HAP-1 (cell line): ENCODE measurements around the gene CNOT1.
"Not testable (repeated sequence)": the region's sequence is repeated elsewhere in the genome, so short reads cannot be mapped to it uniquely, and the experiment has no call there.

Source experiments
- DNase-seq, 2 experiments: peaks; one replicate each; pipeline ENCODE4 v3.0.0-alpha.2; 2016 to 2020; ENCODE audit warnings: low spot score in 2 of 2
- H3K27me3 ChIP-seq: fragments of 250-450 bp; sonication (Bioruptor Pico); 2 replicates; pipeline ENCODE4 v1.5.1; 2020; ENCODE audit warnings: low read depth, mild to moderate bottlenecking, moderate library complexity
- H3K36me3 ChIP-seq: fragments of 250-450 bp; sonication (Bioruptor Pico); replicated peaks from 2 replicates; pipeline ENCODE4 v1.5.1; 2020; ENCODE audit warnings: mild to moderate bottlenecking
- H3K4me1 ChIP-seq: fragments of 250-450 bp; sonication (Bioruptor Pico); 2 replicates; pipeline ENCODE4 v1.5.1; 2020; ENCODE audit warnings: mild to moderate bottlenecking
- H3K4me3 ChIP-seq: fragments of 250-450 bp; sonication (Bioruptor Pico); 2 replicates; pipeline ENCODE4 v1.5.1; 2020; ENCODE audit warnings: mild to moderate bottlenecking, moderate library complexity
- H3K9me3 ChIP-seq: fragments of 250-450 bp; sonication (Bioruptor Pico); 2 replicates; pipeline ENCODE4 v1.5.1; 2020; ENCODE audit warnings: mild to moderate bottlenecking, moderate library complexity
- in situ Hi-C: fragments of 300-500 bp; cut with MboI; formaldehyde crosslinking; loops from 3 replicates; pipeline ENCODE4 v1.14.3; 2020; ENCODE audit warnings: low sequenced_read_pairs, inconsistent platforms, mixed read lengths

CNOT1 gene

GRCh38 chr16:58494981-58495520, 134.6 kb downstream of the CNOT1 start:
- H3K4me1 ChIP-seq = no peaks in the 10 kb centered on the region
- in situ Hi-C loops = loop anchor here (5.0 kb wide), 1 partner anchor 158 kb away; no protein-coding TSS in a partner anchor
- peak; percentile 86 to 90 for DNase-seq

GRCh38 chr16:58493756-58494431, 135.7 kb downstream of the CNOT1 start:
- in situ Hi-C loops = loop anchor here (5.0 kb wide), 1 partner anchor 157 kb away; no protein-coding TSS in a partner anchor
- Histone ChIP-seq H3K9me3 (no peaks in the 10 kb centered on the region), H3K4me3 (no peak overlapping the region), H3K36me3 (no peaks in the 10 kb centered on the region), H3K27me3 (no peaks in the 10 kb centered on the region), H3K4me1 (no peaks in the 10 kb centered on the region)
- DNase-seq = no peak

More at GRCh38 chr16:58494981-58495520, 134.6 kb downstream of the CNOT1 start:
- H3K27me3 ChIP-seq = no peaks in the 10 kb centered on the region
- no peaks in the 10 kb centered on the region for H3K9me3 ChIP-seq
- H3K4me3 ChIP-seq = no peak overlapping the region
- H3K36me3 ChIP-seq = no peaks in the 10 kb centered on the region

GRCh38 chr16:58492735-58493134, 136.9 kb downstream of the CNOT1 start:
- Histone ChIP-seq H3K4me3 (no peak overlapping the region), H3K27me3 (no peaks in the 10 kb centered on the region), H3K4me1 (no peaks in the 10 kb centered on the region; the same call in 1 of the 2 replicates), H3K9me3 (no peaks in the 10 kb centered on the region), H3K36me3 (no peaks in the 10 kb centered on the region)
- DNase-seq = peak in 1 of 2 experiments; percentile 45
- in situ Hi-C loops = loop anchor here (5.0 kb wide), 1 partner anchor 155 kb away; no protein-coding TSS in a partner anchor

GRCh38 chr16:58492066-58492465, 137.6 kb downstream of the CNOT1 start:
- Histone ChIP-seq H3K4me3 (no peak overlapping the region), H3K9me3 (no peaks in the 10 kb centered on the region), H3K27me3 (no peaks in the 10 kb centered on the region), H3K4me1 (no peaks in the 10 kb centered on the region; the same call in 1 of the 2 replicates), H3K36me3 (no peaks in the 10 kb centered on the region)
- in situ Hi-C loops = loop anchor here (5.0 kb wide), 1 partner anchor 155 kb away; no protein-coding TSS in a partner anchor
- DNase-seq = no peak

GRCh38 chr16:58490539-58490938, 139.1 kb downstream of the CNOT1 start:
- DNase-seq, H3K4me1 ChIP-seq, H3K4me3 ChIP-seq, H3K9me3 ChIP-seq, H3K36me3 ChIP-seq, H3K27me3 ChIP-seq: not testable (repeated sequence)
- in situ Hi-C loops = loop anchor here (5.0 kb wide), 1 partner anchor 153 kb away; no protein-coding TSS in a partner anchor

- Histone ChIP-seq H3K36me3 (no peaks in the 10 kb centered on the region), H3K9me3 (no peaks in the 10 kb centered on the region), H3K4me3 (no peak overlapping the region), H3K27me3 (no peaks in the 10 kb centered on the region), H3K4me1 (no peaks in the 10 kb centered on the region; the same call in 1 of the 2 replicates)
- in situ Hi-C loops = loop anchor here (5.0 kb wide), 1 partner anchor 153 kb away; no protein-coding TSS in a partner anchor
- no peak for DNase-seq
Observed at GRCh38 chr16:58490065-58490464, 139.6 kb downstream of the CNOT1 start.

GRCh38 chr16:58488531-58488930, 141.1 kb downstream of the CNOT1 start:
- no peaks in the 10 kb centered on the region for H3K36me3 ChIP-seq
- no peaks in the 10 kb centered on the region for H3K27me3 ChIP-seq
- no peak overlapping the region for H3K4me3 ChIP-seq
- H3K4me1 ChIP-seq = no peaks in the 10 kb centered on the region; the same call in 1 of the 2 replicates
- in situ Hi-C loops = no loop called here
- DNase-seq = no peak
- no peaks in the 10 kb centered on the region for H3K9me3 ChIP-seq

- in situ Hi-C loops = no loop called here
- Histone ChIP-seq H3K9me3 (no peaks in the 10 kb centered on the region), H3K36me3 (no peaks in the 10 kb centered on the region), H3K27me3 (no peaks in the 10 kb centered on the region), H3K4me1 (no peaks in the 10 kb centered on the region; the same call in 1 of the 2 replicates), H3K4me3 (no peak overlapping the region)
- DNase-seq = peak; percentile 77 to 93
Observed at GRCh38 chr16:58487566-58488351, 141.9 kb downstream of the CNOT1 start.

GRCh38 chr16:58485184-58485887, 144.3 kb downstream of the CNOT1 start:
- Histone ChIP-seq H3K36me3 (no peaks in the 10 kb centered on the region), H3K27me3 (no peaks in the 10 kb centered on the region), H3K9me3 (no peaks in the 10 kb centered on the region), H3K4me3 (no peak overlapping the region), H3K4me1 (no peaks in the 10 kb centered on the region; the same call in 1 of the 2 replicates)
- in situ Hi-C loops = no loop called here
- no peak for DNase-seq

GRCh38 chr16:58481931-58482330, 147.7 kb downstream of the CNOT1 start:
- no peaks in the 10 kb centered on the region for H3K4me1 ChIP-seq

GRCh38 chr16:58481226-58481869, 148.3 kb downstream of the CNOT1 start:
- Histone ChIP-seq H3K4me3 (no peak overlapping the region), H3K9me3 (no peaks in the 10 kb centered on the region), H3K4me1 (no peaks in the 10 kb centered on the region), H3K36me3 (no peaks in the 10 kb centered on the region), H3K27me3 (peaks cover 3% of the 10 kb centered on the region; the same call in 1 of the 2 replicates)
- in situ Hi-C loops = no loop called here
- no peak for DNase-seq

More at GRCh38 chr16:58481931-58482330, 147.7 kb downstream of the CNOT1 start:
- H3K36me3 ChIP-seq = no peaks in the 10 kb centered on the region
- peaks cover 3% of the 10 kb centered on the region; the same call in 1 of the 2 replicates for H3K27me3 ChIP-seq
- H3K9me3 ChIP-seq = no peaks in the 10 kb centered on the region
- in situ Hi-C loops = no loop called here
- no peak for DNase-seq
- no peak overlapping the region for H3K4me3 ChIP-seq

GRCh38 chr16:58478427-58478826, 151.2 kb downstream of the CNOT1 start:
- H3K4me1 ChIP-seq = no peaks in the 10 kb centered on the region
- in situ Hi-C loops = no loop called here
- H3K4me3 ChIP-seq = no peak overlapping the region
- no peaks in the 10 kb centered on the region for H3K36me3 ChIP-seq
- H3K9me3 ChIP-seq = no peaks in the 10 kb centered on the region
- no peak for DNase-seq
- peaks cover 3% of the 10 kb centered on the region; the same call in 1 of the 2 replicates for H3K27me3 ChIP-seq

GRCh38 chr16:58476791-58477190, 152.8 kb downstream of the CNOT1 start:
- in situ Hi-C loops = no loop called here
- no peak for DNase-seq
- peaks cover 3% of the 10 kb centered on the region; the same call in 1 of the 2 replicates for H3K27me3 ChIP-seq
- H3K36me3 ChIP-seq = no peaks in the 10 kb centered on the region
- no peak overlapping the region for H3K4me3 ChIP-seq
- no peaks in the 10 kb centered on the region for H3K4me1 ChIP-seq
- H3K9me3 ChIP-seq = no peaks in the 10 kb centered on the region
